Cardiac atrium fibroblast (primary cell): ENCODE measurements around the gene SORT1. TPM values are rescaled to one million over a fixed set of nuclear protein-coding genes. Genes with fewer than 3 reads are reported as not detected.

ENCODE experiments used
- total RNA-seq: library from RNA; depleted of rRNA; stranded (reverse); fragments of >200 nt; gene quantifications from 2 replicates; pipeline ENCODE4 v1.2.3, GENCODE V29; 2015

Gene SORT1
- 2.3 and 10.0 TPM in 2 replicates for total RNA-seq

GRCh38 chr1:109397581-109398342, at the start of gene SORT1:
SORT1 (minus strand) TSS chr1:109397918; CDS start chr1:109397892, 26 bp downstream.

DNA sequence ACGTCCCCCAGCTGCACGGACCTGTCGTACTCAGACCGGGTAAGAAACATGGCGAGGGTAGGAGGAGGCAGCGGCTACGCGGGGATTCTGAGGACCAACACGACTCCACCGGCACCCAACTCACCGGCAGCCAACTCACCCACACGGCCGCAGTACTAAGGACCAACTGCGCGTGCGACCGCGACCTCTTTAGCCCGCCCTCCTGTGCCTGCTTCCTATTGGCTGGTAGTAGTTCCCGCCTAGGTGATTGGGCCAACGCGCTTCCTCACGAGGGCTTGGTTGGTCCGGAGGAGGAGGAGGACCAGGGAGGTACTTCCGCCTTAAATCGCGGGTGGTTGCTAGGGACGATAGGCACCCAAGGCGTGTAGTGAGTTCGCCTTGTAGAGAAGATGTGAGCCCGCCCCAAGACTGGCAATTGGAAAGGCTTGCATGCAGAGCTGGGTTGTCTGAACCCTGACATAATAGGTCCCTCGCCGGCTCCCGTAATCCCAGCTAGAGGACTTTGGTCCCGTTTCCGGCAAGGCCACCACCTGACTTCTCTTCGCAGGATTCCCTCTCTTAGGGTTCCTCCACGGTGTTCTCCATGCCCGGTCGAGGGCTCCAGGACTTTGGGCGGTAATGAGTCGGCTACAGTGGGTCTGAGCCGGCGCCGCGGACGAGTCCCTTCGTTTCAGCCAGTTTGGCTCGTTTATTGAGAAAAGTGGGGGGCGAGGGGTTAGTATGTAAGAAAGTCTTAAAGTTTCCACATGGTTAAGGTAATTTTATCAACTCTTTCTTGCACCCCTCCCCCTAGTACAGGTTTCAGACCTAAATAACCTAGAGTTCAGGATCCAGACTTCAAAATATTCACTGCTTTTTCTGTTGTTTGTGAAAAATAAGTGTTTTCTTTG, 28.8 kb upstream of the SORT1 start, which contains the start of gene PSMA5:
TSS of gene PSMA5 (minus strand) at position 168 of the 890 bp plus-strand sequence. CDS start at position 50, 118 bp downstream.

DNA sequence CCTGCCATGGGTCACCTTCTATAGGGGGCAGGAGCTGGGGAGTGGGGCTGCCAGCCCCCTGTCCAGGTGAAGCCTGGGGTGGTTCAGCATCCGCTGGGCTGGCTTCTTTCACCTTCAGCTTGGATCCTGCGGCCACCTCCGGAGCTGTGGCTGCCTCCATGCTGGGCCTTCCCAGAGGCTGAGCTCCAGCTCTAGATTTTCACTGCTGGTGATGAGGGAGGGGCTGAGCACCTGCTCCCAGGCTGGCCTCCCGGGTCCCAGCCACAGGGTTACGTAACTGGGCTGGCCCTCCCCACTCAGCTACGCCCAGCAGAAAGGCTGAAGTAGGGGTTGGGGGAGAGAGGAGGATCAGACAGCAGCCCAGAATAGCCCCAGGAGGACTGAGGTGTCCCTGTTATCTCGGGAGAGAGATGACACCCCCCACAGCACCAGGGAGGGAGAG, 90.9 kb downstream of the SORT1 start, which contains the start of gene MYBPHL:
TSS of gene MYBPHL (minus strand) at position 180 of the 442 bp plus-strand sequence. CDS start at position 160, 20 bp downstream.

GRCh38 chr1:109282952-109283747, 114.6 kb downstream of the SORT1 start, which contains the start of gene PSRC1:
PSRC1 (minus strand) TSS chr1:109283145.

Other genes starting within 250 kb of the SORT1 start
- gene SARS1, start 184.0 kb downstream of the SORT1 start, total RNA-seq: 204 and 220 TPM in 2 replicates
- gene CELSR2, start 148.4 kb downstream of the SORT1 start, total RNA-seq: 0.72 and 1.5 TPM in 2 replicates
- gene PSRC1, start 114.8 kb downstream of the SORT1 start, total RNA-seq: 13.9 and 18.4 TPM in 2 replicates
- not detected in 2 replicates for gene MYBPHL, start 90.9 kb downstream of the SORT1 start, total RNA-seq
- gene PSMA5, start 28.5 kb upstream of the SORT1 start, total RNA-seq: 34.7 and 41.5 TPM in 2 replicates
- gene SYPL2, start 68.6 kb upstream of the SORT1 start, total RNA-seq: under 0.01 TPM in 2 replicates
- 3.1 and 4.7 TPM in 2 replicates for gene ATXN7L2, start 86.0 kb upstream of the SORT1 start, total RNA-seq
- 6.5 and 7.8 TPM in 2 replicates for gene CYB561D1, start 96.2 kb upstream of the SORT1 start, total RNA-seq
- gene AMIGO1, start 111.8 kb upstream of the SORT1 start, total RNA-seq: 0.36 and 1.6 TPM in 2 replicates
- gene GPR61, start 142.0 kb upstream of the SORT1 start, total RNA-seq: not detected in 2 replicates
- gene GNAI3, start 150.7 kb upstream of the SORT1 start, total RNA-seq: 10.0 and 10.5 TPM in 2 replicates
- gene GNAT2, start 221.7 kb upstream of the SORT1 start, total RNA-seq: 9.0 TPM in 1 of 2 replicates, not detected in the other
- 74.8 and 93.0 TPM in 2 replicates for gene AMPD2, start 221.9 kb upstream of the SORT1 start, total RNA-seq